GM23338 (cell line): ENCODE measurements around the gene CLDN15. TPM values are rescaled to one million over a fixed set of nuclear protein-coding genes. Genes with fewer than 3 reads are reported as not detected.

Experiments used
- ATAC-seq: fragments of 200-7000 bp; cut with Tn5 transposase; 3 replicates; pipeline ENCODE4 v1.9.1; 2020
- DNase-seq: peaks from one replicate; pipeline ENCODE4 v3.0.0-alpha.2; 2015; ENCODE audit warnings: low spot score
- H2AFZ ChIP-seq: fragments of 200-600 bp; sonication (generic); 2 replicates; pipeline ENCODE4 v1.8.0; 2016; ENCODE audit warnings: antibody characterized with exemption, mild to moderate bottlenecking, moderate library complexity
- H3F3A ChIP-seq: fragments of 200-600 bp; sonication (generic); replicated peaks from 2 replicates; pipeline ENCODE4 v1.8.0; 2017; ENCODE audit warnings: antibody characterized with exemption, mixed run types, low read depth
- H3K27ac ChIP-seq: fragments of 200-600 bp; sonication (generic); 2 replicates; pipeline ENCODE4 v1.6.1; 2016; ENCODE audit warnings: low read depth
- H3K27me3 ChIP-seq: fragments of 200-600 bp; sonication (generic); 2 replicates; pipeline ENCODE4 v1.8.0; 2016; ENCODE audit warnings: mild to moderate bottlenecking, mixed run types, moderate library complexity; ENCODE audit not compliant: insufficient read depth
- H3K36me3 ChIP-seq: fragments of 200-600 bp; sonication (generic); 2 replicates; pipeline ENCODE4 v1.8.0; 2016; ENCODE audit warnings: mild to moderate bottlenecking; ENCODE audit not compliant: insufficient read depth
- H3K4me1 ChIP-seq: fragments of 200-600 bp; sonication (generic); 2 replicates; pipeline ENCODE4 v1.8.0; 2016; ENCODE audit warnings: mild to moderate bottlenecking, moderate library complexity; ENCODE audit not compliant: insufficient read depth
- H3K4me2 ChIP-seq: fragments of 200-600 bp; sonication (generic); 2 replicates; pipeline ENCODE4 v1.7.1; 2017; ENCODE audit warnings: mixed run types
- H3K4me3 ChIP-seq: fragments of 200-600 bp; sonication (generic); 2 replicates; pipeline ENCODE4 v1.6.1; 2016; ENCODE audit warnings: mixed run types
- H3K79me2 ChIP-seq: fragments of 200-600 bp; sonication (generic); replicated peaks from 2 replicates; pipeline ENCODE4 v1.8.0; 2017; ENCODE audit warnings: mild to moderate bottlenecking; ENCODE audit not compliant: insufficient read depth
- H3K9me2 ChIP-seq: fragments of 200-600 bp; sonication (generic); 2 replicates; pipeline ENCODE4 v1.8.0; 2017; ENCODE audit not compliant: insufficient read depth
- H4K20me1 ChIP-seq: fragments of 200-600 bp; sonication (generic); replicated peaks from 2 replicates; pipeline ENCODE4 v1.8.0; 2017; ENCODE audit warnings: mild to moderate bottlenecking; ENCODE audit not compliant: insufficient read depth
- H3K27ac Mint-ChIP-seq: 2 replicates; pipeline ENCODE4 v1.8.0; 2020; ENCODE audit warnings: inconsistent platforms, mild to moderate bottlenecking, moderate library complexity, mixed read lengths
- H3K27me3 Mint-ChIP-seq: 3 replicates; pipeline ENCODE4 v1.8.0; 2022; ENCODE audit warnings: low read depth, mild to moderate bottlenecking, moderate library complexity, mixed read lengths, inconsistent platforms; ENCODE audit not compliant: insufficient read depth, poor library complexity
- H3K36me3 Mint-ChIP-seq: 3 replicates; pipeline ENCODE4 v1.8.0; 2021; ENCODE audit warnings: low read depth, mild to moderate bottlenecking, inconsistent platforms, moderate library complexity, mixed read lengths
- H3K4me1 Mint-ChIP-seq: 3 replicates; pipeline ENCODE4 v1.8.0; 2020; ENCODE audit warnings: mild to moderate bottlenecking, inconsistent platforms, mixed read lengths
- H3K4me3 Mint-ChIP-seq: 3 replicates; pipeline ENCODE4 v1.8.0; 2021; ENCODE audit warnings: moderate library complexity, mild to moderate bottlenecking, inconsistent platforms, mixed read lengths
- H3K9me3 Mint-ChIP-seq: 3 replicates; pipeline ENCODE4 v1.8.0; 2020; ENCODE audit warnings: moderate library complexity, mild to moderate bottlenecking, inconsistent platforms, mixed read lengths
- EZH2phosphoT487 ChIP-seq: fragments of 200-600 bp; sonication (generic); IDR thresholded peaks from one replicate; pipeline ENCODE4 v1.8.1; 2018; ENCODE audit warnings: antibody characterized with exemption; ENCODE audit not compliant: unreplicated experiment
- ZNF331 ChIP-seq: fragments of 250-450 bp; sonication (Bioruptor Pico); IDR thresholded peaks from 2 replicates; pipeline ENCODE4 v1.5.0; 2020; ENCODE audit warnings: low read depth, mild to moderate bottlenecking, moderate library complexity
- polyA plus RNA-seq: library from polyadenylated mRNA; unstranded; fragments of >200 nt; fragmentation: Nextera tagmentation; extraction: Ambion mirVana; gene quantifications from 2 replicates; pipeline ENCODE4 v1.2.1, GENCODE V29; 2016
- total RNA-seq: library from RNA; depleted of rRNA; stranded (reverse); fragments of >200 nt; shearing (Covaris generic); gene quantifications from 2 replicates; pipeline ENCODE4 v1.2.3, GENCODE V29; 2014
- TF ChIP-seq, protein P1 (sequence below): IDR thresholded peaks from one replicate; pipeline ENCODE4 v1.6.1; 2018; ENCODE audit warnings: antibody characterized with exemption; ENCODE audit not compliant: unreplicated experiment
- TF ChIP-seq, protein P2 (sequence below), 2 experiments: fragments of 200-600 bp in 1 of 2; sonication (generic) in 1 of 2; conservative IDR thresholded peaks; 2 replicates each; pipeline versions ENCODE4 v1.5.1 to v1.6.1; 2016 to 2017; ENCODE audit warnings: antibody characterized with exemption in 2 of 2, low read depth in 2 of 2, mild to moderate bottlenecking in 2 of 2, moderate library complexity in 1 of 2
- TF ChIP-seq, protein P3 (sequence below): IDR thresholded peaks from 2 replicates; pipeline ENCODE4 v1.6.1; 2016; ENCODE audit warnings: antibody characterized with exemption

Gene CLDN15
- total and polyA plus RNA-seq, 2 experiments from 2014 or later = 3.6 to 4.1 TPM

DNA sequence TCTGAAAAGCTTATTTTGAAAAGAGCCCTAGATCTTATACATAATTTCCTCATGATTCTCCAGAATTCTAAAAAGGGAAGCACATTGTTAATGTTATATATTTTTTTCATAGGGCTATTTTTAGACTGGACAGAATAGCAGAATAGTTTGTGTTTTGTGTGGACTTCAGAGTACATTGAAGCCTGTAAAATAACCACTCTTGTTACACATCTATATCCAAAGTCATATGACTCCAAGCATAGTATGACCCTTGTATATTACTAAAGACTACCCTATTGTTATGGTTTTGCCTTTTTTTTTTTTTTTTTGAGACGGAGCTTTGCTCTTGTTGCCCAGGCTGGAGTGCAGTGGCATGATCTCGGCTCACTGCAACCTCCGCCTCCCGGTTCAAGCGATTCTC is 33.4 kb upstream of the CLDN15 start:
- Histone ChIP-seq H4K20me1 (no peaks in the 10 kb centered on the region), H3K27ac (no peak overlapping the region), H3K79me2 (no peaks in the 10 kb centered on the region), H3K9me2 (no peaks in the 10 kb centered on the region; the same call in 1 of the 2 replicates), H3K4me2 (no peak overlapping the region), H2AFZ (no peak overlapping the region), H3K27me3 (no peaks in the 10 kb centered on the region), H3K4me3 (no peak overlapping the region), H3K4me1 (peaks cover 16% of the 10 kb centered on the region), H3K36me3 (no peaks in the 10 kb centered on the region), H3F3A (0 out of 2 replicates have a peak, but pooled peaks cover 2% of the 10 kb centered on the region)
- DNase-seq (no peak), ATAC-seq (no peak)
- peaks cover 7% of the 10 kb centered on the region; the same call in 2 of the 3 replicates for H3K9me3 Mint-ChIP-seq
- no peak for TF ChIP-seq ZNF331 (CRISPR knock-in tag)
- TF ChIP-seq, protein P1, sequence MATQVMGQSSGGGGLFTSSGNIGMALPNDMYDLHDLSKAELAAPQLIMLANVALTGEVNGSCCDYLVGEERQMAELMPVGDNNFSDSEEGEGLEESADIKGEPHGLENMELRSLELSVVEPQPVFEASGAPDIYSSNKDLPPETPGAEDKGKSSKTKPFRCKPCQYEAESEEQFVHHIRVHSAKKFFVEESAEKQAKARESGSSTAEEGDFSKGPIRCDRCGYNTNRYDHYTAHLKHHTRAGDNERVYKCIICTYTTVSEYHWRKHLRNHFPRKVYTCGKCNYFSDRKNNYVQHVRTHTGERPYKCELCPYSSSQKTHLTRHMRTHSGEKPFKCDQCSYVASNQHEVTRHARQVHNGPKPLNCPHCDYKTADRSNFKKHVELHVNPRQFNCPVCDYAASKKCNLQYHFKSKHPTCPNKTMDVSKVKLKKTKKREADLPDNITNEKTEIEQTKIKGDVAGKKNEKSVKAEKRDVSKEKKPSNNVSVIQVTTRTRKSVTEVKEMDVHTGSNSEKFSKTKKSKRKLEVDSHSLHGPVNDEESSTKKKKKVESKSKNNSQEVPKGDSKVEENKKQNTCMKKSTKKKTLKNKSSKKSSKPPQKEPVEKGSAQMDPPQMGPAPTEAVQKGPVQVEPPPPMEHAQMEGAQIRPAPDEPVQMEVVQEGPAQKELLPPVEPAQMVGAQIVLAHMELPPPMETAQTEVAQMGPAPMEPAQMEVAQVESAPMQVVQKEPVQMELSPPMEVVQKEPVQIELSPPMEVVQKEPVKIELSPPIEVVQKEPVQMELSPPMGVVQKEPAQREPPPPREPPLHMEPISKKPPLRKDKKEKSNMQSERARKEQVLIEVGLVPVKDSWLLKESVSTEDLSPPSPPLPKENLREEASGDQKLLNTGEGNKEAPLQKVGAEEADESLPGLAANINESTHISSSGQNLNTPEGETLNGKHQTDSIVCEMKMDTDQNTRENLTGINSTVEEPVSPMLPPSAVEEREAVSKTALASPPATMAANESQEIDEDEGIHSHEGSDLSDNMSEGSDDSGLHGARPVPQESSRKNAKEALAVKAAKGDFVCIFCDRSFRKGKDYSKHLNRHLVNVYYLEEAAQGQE = no peak
- TF ChIP-seq, protein P2, sequence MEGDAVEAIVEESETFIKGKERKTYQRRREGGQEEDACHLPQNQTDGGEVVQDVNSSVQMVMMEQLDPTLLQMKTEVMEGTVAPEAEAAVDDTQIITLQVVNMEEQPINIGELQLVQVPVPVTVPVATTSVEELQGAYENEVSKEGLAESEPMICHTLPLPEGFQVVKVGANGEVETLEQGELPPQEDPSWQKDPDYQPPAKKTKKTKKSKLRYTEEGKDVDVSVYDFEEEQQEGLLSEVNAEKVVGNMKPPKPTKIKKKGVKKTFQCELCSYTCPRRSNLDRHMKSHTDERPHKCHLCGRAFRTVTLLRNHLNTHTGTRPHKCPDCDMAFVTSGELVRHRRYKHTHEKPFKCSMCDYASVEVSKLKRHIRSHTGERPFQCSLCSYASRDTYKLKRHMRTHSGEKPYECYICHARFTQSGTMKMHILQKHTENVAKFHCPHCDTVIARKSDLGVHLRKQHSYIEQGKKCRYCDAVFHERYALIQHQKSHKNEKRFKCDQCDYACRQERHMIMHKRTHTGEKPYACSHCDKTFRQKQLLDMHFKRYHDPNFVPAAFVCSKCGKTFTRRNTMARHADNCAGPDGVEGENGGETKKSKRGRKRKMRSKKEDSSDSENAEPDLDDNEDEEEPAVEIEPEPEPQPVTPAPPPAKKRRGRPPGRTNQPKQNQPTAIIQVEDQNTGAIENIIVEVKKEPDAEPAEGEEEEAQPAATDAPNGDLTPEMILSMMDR (conservative IDR thresholded peaks at IDR 0.05; ENCODE audit: low read depth in 2 of 2) = no peak
- no peak overlapping the region for H3K27ac Mint-ChIP-seq
- H3K36me3 Mint-ChIP-seq = no peaks in the 10 kb centered on the region; the same call in 1 of the 3 replicates
- no peak overlapping the region for H3K4me3 Mint-ChIP-seq
- H3K27me3 Mint-ChIP-seq = peaks cover 16% of the 10 kb centered on the region
- H3K4me1 Mint-ChIP-seq = peaks cover 14% of the 10 kb centered on the region

DNA sequence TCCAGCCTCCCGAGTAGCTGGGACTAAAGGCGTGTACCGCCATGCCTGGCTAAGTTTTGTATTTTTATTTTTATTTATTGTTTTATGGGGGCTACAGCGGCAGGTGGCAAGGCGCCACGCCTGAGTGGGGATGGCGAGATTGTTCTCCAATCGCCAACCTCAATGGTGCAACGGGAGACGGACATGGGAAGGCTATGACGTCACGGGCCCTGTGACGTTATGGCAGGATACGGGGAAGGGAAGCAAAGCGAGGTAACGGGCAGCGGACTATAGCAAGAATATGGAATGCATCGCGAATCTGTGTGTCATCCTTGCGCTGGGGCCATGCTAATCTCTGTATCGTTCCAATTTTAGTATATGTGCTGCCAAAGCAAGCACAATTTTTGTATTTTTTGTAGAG is 32.1 kb upstream of the CLDN15 start:
- no peak overlapping the region for H3K27ac Mint-ChIP-seq
- no peaks in the 10 kb centered on the region for H3K36me3 Mint-ChIP-seq

More for the DNA sequence above, 32.1 kb upstream of the CLDN15 start:
- DNase-seq (no peak), ATAC-seq (no peak)
- Mint-ChIP-seq H3K27me3 (peaks cover 13% of the 10 kb centered on the region), H3K4me1 (peaks cover 14% of the 10 kb centered on the region), H3K9me3 (peaks cover 13% of the 10 kb centered on the region; the same call in 2 of the 3 replicates), H3K4me3 (no peak overlapping the region)
- Histone ChIP-seq H3F3A (no peaks in the 10 kb centered on the region), H3K4me3 (no peak overlapping the region), H3K27ac (no peak overlapping the region), H3K79me2 (no peaks in the 10 kb centered on the region), H3K4me1 (peaks cover 16% of the 10 kb centered on the region), H4K20me1 (no peaks in the 10 kb centered on the region), H3K36me3 (no peaks in the 10 kb centered on the region), H2AFZ (no peak overlapping the region), H3K9me2 (no peaks in the 10 kb centered on the region; the same call in 1 of the 2 replicates), H3K4me2 (no peak overlapping the region), H3K27me3 (no peaks in the 10 kb centered on the region)
- TF ChIP-seq, protein P3, sequence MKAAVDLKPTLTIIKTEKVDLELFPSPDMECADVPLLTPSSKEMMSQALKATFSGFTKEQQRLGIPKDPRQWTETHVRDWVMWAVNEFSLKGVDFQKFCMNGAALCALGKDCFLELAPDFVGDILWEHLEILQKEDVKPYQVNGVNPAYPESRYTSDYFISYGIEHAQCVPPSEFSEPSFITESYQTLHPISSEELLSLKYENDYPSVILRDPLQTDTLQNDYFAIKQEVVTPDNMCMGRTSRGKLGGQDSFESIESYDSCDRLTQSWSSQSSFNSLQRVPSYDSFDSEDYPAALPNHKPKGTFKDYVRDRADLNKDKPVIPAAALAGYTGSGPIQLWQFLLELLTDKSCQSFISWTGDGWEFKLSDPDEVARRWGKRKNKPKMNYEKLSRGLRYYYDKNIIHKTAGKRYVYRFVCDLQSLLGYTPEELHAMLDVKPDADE = no peak
- no peak for TF ChIP-seq EZH2phosphoT487
